WERI-Rb-1 (cell line): ENCODE measurements around the gene TTLL8.

ENCODE experiments used
- DNase-seq: peaks from one replicate; pipeline ENCODE4 v3.0.0-alpha.2; 2020
- H3K27ac ChIP-seq: fragments of 250-450 bp; sonication (Bioruptor Pico); 2 replicates; pipeline ENCODE4 v1.5.1; 2020; ENCODE audit warnings: mild to moderate bottlenecking, moderate library complexity
- H3K27me3 ChIP-seq: fragments of 250-450 bp; sonication (Bioruptor Pico); 2 replicates; pipeline ENCODE4 v1.5.1; 2021; ENCODE audit warnings: mild to moderate bottlenecking, low read depth, moderate library complexity; ENCODE audit not compliant: insufficient read depth, severe bottlenecking
- H3K36me3 ChIP-seq: fragments of 250-450 bp; sonication (Bioruptor Pico); 2 replicates; pipeline ENCODE4 v1.5.1; 2020; ENCODE audit warnings: mild to moderate bottlenecking, moderate library complexity
- H3K4me3 ChIP-seq: 2 replicates; pipeline ENCODE4 v1.5.1; 2011; ENCODE audit warnings: low read depth, mild to moderate bottlenecking, control low read depth, low read length
- H3K9me3 ChIP-seq: fragments of 250-450 bp; sonication (Bioruptor Pico); 2 replicates; pipeline ENCODE4 v1.5.1; 2021; ENCODE audit warnings: mild to moderate bottlenecking, moderate library complexity; ENCODE audit not compliant: severe bottlenecking
- TF ChIP-seq, protein P1 (sequence below): IDR thresholded peaks from 2 replicates; pipeline ENCODE4 v1.5.1; 2011; ENCODE audit warnings: low read depth, mild to moderate bottlenecking, control low read depth, inconsistent platforms, low read length

The TTLL8 gene

DNA sequence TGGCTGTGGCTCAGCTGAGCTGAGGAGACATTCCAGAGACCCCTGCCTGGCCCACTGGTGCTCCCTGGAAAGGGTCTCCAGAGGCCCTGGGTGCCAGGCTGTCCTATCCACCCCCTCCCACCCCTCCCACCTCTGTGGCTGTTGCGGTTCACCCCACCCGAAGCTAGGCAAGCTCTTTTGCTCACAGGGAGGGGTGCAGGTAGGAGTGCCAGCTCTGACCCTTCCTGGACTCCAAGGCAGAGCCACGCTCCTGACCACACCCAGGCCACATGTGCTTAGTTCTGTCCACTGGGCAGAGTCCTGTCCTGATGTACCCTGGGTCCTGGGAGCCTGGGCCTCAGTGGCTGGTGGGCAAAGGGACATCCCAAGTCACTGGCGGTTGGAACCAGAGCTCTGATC, 62.0 kb downstream of the TTLL8 start:
- no peaks in the 10 kb centered on the region for H3K36me3 ChIP-seq
- no peak overlapping the region for H3K4me3 ChIP-seq
- TF ChIP-seq, protein P1, sequence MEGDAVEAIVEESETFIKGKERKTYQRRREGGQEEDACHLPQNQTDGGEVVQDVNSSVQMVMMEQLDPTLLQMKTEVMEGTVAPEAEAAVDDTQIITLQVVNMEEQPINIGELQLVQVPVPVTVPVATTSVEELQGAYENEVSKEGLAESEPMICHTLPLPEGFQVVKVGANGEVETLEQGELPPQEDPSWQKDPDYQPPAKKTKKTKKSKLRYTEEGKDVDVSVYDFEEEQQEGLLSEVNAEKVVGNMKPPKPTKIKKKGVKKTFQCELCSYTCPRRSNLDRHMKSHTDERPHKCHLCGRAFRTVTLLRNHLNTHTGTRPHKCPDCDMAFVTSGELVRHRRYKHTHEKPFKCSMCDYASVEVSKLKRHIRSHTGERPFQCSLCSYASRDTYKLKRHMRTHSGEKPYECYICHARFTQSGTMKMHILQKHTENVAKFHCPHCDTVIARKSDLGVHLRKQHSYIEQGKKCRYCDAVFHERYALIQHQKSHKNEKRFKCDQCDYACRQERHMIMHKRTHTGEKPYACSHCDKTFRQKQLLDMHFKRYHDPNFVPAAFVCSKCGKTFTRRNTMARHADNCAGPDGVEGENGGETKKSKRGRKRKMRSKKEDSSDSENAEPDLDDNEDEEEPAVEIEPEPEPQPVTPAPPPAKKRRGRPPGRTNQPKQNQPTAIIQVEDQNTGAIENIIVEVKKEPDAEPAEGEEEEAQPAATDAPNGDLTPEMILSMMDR: no peak
- no peak overlapping the region for H3K27ac ChIP-seq
- H3K9me3 ChIP-seq: peaks cover 1% of the 10 kb centered on the region
- no peak for DNase-seq
- H3K27me3 ChIP-seq: no peaks in the 10 kb centered on the region

DNA sequence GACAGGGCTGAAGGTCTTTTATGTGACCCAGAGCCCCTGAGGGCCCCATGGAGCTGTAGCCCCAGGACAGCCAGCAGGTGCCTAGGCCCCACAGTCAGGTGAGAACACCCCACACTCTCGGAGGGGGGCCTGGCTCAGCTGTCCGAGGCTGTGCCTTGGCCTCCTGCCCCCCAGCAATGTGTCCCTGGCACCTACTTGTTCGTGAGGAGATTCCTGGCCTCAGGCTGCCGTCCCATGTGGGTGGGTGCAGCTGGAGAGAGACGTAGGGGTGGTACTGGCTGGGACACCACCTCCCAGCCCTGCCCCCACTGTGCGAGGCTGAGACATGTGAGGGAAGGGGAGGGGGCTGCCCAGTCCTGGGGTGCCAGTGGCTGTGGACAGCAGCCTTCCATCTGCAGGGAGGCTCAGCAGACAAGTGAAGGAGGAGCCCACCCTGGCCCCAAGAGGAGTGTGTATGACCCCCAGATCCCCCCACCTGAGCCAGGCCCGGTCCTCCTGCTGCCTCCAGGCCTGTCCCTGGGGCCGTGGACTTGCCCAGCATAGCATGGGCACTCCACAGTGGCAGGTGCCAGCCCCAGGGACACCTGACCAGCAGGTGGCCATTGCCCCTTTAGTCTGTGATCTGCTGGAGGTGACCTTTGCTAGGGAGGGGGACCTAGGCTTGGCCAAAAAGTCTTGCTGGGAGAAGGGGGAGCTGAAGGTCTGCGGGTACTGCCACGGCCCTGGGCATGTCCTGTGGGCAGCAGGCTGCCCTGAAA, 62.6 kb downstream of the TTLL8 start:
- H3K27ac ChIP-seq: no peak overlapping the region
- TF ChIP-seq, protein P1: no peak
- no peak for DNase-seq

DNA sequence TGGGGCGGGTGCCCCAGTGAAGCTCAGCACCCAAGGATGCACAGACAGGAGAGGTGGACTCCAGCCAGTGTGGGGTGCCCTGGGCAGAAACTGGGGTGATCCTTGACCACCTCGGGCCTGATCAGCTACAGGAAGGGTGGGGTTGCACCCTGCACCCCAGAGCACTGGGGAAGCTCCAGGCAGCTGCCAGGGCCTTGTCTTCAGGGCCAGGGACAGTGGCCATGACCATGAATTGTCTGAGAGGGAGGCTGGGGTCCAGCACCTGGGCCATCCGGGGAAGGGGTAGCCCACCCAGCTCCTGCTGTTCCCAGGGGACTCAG, 63.1 kb downstream of the TTLL8 start:
- H3K4me3 ChIP-seq: no peak overlapping the region
- H3K9me3 ChIP-seq: peaks cover 10% of the 10 kb centered on the region
- H3K27ac ChIP-seq: no peak overlapping the region
- no peak for DNase-seq
- TF ChIP-seq, protein P1: no peak
- H3K27me3 ChIP-seq: no peaks in the 10 kb centered on the region
- no peaks in the 10 kb centered on the region for H3K36me3 ChIP-seq

More for the DNA sequence above, 62.6 kb downstream of the TTLL8 start:
- Histone ChIP-seq H3K36me3 (no peaks in the 10 kb centered on the region), H3K4me3 (no peak overlapping the region), H3K27me3 (no peaks in the 10 kb centered on the region), H3K9me3 (peaks cover 7% of the 10 kb centered on the region)

DNA sequence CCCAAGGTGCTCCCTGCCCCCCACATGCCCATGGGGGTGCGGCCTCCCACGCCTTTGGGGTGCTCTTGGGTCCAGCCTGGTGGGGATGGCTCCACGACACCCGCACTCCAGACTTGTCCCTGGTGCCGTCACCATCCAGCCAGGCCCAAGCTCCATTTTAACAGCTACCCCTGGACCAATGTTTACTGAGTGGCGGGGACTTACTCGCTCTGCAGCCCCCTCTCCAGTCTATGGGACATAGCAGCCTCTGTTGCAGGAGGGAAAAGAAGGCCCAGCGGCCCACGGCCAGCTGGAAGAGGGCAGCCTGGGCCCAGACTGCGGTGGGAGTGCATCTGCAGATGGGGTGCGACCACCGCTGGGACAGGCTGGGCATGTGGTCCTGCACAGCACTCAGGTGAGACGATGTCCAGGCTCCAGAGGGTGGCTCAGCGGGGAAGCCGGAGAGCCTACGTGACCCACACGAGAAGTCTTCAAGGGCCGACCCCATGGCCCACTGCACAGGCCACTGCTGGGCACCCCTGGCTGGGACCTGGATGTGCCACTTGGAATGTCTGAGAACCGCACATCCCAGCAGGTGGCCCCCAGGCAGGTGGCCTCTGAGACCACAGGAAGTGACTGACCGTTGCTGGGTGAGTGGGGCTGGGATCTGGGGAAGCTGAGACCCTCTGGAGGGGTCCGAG, 63.6 kb downstream of the TTLL8 start:
- peaks cover 10% of the 10 kb centered on the region for H3K9me3 ChIP-seq
- no peaks in the 10 kb centered on the region for H3K27me3 ChIP-seq
- TF ChIP-seq, protein P1: no peak
- DNase-seq: no peak
- no peak overlapping the region for H3K27ac ChIP-seq
- no peak overlapping the region for H3K4me3 ChIP-seq
- H3K36me3 ChIP-seq: no peaks in the 10 kb centered on the region

DNA sequence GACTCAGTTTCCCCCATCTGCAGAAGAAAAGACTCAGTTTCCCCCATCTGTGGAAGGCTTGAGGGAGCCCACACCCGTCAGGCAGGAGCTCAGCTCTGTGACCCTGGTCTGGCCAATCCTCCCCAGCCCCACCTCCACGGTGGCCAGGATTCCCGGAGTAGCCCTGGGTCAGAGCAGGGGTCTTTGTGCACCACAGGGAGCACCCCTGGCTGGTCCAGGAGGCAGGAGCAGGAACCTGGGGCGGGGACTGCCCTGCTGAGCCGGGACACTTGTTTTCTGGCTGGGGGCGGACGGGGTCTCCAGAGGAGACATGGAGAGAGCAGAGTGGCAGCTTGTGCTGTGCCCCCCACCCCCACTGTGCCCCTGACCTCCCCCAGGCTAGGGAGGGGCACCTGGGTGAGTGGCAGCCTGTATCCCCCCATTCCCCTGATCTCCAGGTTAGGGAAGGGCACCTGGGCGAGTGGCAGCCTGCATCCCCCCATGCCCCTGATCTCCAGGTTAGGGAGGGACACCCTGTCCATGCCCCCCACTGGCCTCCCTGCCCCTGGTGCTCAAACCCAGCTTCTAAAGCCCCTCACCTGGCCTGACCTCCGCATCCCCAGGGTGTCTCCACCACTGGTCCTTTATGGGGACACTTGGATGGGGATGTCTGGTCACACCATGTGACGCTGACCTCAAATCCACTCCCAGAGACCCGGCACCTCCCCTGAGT, 64.3 kb downstream of the TTLL8 start:
- TF ChIP-seq, protein P1: no peak
- Histone ChIP-seq H3K27me3 (no peaks in the 10 kb centered on the region), H3K36me3 (no peaks in the 10 kb centered on the region), H3K9me3 (peaks cover 10% of the 10 kb centered on the region), H3K4me3 (no peak overlapping the region), H3K27ac (no peak overlapping the region)
- DNase-seq: no peak
